Stimulated activated CD8-positive, alpha-beta memory T cell treated with anti-CD3 and anti-CD28 coated beads, Interleukin-7, amount 100 ng/mL, for 48 hours (primary cell): Measurements from ENCODE around the gene CD6.

Source experiments
- DNase-seq, 2 donors: peaks; one replicate each; pipeline ENCODE4 v3.0.0-alpha.2; 2020; ENCODE audit warnings: low read depth in 1 of 2; ENCODE audit errors: extremely low read depth in 1 of 2

CD6 gene

DNA sequence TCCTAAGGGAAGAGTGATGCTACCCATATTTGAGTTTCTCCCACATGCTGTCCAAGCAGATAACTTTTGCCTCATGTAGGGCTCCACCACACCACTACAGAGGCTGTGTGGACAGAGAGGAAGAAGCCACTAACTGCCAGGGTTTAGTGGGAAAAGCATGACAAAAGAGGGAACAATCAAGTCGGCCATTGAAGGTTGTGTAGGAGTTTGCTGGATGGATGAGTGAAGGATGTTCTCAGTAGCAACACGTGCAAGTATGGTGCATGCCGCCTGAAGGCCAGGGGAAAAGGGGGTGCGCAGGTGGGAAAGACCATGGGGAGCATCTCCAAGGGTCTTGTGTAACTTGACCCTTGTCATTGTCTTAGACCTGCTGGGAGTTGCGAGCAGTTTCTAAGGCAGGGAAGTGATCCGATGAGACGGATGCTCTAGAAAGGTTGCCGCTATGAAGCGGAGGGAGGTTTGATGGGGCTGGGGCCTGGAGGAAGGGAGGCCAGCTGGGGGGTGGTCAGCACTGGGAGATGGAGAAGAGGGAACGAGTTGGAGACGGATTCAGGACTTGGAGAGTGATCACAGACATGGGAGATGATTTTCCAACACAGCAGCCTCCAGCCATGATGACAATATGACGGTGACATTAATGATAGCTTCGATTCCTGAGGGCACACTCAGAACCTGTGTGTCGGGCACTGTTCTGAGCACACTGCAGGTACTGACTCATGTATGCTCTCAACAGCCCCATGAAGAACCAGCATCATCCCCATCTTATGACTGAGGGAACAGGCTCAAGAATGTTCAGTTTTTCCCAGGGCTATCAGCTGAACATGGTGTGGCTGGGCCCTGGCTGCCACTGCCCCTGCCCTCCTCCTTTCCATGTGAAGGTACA, 53.7 kb downstream of the CD6 start:
- DNase-seq: no peak

DNA sequence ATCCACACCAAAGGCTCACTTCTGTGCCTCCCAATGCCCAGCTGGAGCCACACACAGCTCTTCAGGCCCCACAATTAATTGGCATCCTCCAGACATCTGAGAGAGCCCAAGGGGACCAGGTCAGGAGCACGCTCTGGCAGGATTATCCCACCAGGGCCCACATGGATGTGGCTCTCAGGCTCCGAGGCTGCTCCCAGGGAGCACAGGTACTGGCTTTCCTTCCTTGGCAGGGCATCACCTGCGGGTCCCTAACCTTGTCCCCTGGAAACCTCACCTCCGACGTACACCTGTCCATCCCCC, 54.3 kb downstream of the CD6 start:
- DNase-seq: no peak

DNA sequence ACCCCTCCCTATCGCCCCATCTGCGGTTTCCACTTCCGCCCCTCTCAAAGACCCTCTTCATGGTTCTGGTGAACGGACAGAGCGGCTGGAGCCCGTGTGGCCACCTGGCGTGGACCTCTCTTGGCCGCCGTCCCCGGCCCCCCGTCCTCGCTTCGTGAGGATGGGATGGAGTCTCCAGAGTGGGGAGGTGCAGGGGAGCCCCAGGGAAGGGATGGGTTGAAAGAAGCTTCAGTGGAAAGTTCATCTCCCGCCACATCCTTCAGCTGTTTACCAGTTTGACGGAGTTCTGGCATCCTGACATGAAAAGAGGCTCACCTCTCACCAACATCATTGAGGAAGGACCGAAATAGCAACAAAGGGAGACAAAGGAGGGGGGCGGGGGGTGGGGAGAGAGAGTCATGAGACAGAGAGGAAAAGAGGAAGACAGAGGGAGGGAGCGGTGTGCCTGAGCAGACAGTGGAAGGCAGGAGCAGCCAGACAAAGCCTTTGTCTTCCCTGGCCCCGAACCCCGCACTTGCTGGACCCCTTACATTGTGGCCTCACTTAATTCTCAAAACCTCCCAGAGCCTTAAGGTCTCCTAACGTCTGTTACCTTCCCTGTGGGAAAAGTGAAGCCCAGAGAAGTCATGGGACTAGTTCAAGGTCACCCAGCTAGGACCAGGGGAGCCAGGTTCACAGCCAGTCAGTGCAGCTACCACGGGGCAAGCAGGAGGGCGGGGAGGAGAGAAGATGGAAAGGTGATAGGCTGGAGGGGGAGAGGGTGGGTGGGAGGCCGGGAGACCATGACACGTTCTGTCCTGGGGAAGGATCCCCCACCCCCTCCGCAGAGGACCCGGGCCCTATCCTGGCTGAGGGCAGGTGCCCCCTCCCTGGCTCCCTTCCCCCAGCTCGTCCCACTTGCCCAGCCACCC, 54.9 kb downstream of the CD6 start:
- no peak for DNase-seq

DNA sequence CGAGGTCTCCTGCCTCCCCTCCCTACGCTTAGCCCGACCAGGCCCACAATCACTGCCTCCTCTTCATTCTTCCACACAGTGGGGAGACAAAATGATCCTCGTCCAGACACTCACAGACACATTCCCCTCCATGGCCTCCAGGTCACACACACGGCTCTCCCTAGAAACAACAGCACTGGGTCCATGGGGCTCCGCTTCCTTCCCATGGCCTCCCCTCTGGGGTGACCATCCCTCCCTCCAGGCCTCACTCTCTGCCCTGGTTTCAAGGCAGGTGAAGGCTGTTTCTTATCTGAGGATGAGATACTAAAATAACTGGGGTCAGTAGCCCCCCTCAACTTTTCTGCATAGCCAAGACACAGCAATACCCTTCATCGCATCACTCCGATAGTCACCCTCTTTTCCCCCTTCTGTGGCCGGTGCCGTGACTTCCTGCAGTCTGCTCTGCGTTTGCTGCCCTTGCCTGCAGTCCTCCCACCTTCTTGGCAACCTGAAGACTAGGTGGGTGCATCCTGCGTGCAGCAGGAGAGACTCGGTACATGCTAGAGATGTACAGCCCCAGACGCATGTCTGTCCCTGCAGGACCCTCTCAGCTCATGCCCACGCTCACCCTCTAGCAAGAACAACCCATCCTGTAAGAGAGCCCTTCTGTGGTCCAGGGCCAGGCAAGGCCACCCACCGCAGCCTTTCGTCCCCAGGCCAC, 55.8 kb downstream of the CD6 start:
- no peak for DNase-seq

DNA sequence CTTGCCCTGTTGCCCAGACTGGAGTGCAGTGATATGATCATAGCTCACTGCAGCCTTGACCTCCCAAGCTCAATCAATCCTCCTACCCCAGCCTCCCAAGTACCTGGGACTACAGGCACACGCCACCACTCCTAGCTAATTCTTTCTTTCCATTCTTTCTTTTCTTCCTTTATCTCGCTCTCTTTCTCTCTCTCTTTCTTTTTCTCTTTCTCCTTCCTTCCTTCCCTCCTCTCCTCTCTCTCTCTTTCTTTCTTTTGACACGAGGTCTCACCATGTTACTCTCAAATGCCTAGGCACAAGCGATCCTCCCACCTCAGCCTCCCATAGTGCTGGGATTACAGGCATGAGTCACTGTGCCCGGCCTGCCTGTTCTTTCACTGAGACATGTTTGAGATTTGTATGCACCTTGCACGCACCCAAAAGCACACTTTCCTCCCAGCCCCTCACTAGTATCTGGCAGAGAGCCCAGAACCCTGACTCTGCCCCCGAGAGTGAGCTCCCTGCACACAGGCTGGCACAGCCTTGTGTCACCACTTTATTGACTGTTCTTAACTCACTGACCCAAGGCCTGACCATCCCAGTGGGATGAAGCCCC, 56.8 kb downstream of the CD6 start:
- DNase-seq: peak in 1 of 2 donors; percentile 66

DNA sequence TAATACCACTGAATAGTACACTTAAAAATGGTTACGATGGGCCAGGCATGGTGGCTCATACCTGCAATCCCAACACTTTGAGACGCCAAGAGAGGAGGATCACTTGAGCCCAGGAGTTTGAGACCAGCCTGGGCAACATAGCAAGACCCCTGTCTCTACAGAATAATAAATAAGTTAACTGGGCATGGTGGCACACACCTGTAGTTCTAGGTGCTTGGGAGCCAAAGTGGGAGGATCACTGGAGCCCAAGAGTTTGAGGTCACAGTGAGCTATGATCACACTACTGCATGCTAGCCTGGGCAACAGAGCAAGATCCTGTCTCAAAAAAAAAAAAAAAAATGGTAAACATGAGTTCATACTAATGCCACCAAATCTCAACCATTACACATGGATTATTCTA, 61.3 kb downstream of the CD6 start:
- no peak for DNase-seq

DNA sequence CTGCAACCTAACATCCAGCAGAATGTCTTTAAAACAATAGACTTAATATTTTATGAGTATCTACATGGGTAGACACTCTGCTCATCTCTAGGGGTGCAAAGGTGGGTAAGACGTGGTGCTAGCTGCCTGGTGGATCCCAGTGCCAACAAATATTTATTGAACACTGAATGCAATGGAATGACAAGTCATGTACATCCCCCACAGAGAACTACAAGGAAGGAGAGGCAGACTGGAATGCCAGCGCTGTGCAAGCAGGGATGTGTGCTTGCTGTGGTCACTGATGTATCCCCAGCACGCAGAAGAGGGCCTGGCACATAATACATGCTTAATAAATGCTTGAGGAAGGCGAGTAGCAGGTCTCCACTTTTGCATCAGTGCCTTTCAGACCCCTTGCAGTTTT, 61.9 kb downstream of the CD6 start:
- no peak for DNase-seq

DNA sequence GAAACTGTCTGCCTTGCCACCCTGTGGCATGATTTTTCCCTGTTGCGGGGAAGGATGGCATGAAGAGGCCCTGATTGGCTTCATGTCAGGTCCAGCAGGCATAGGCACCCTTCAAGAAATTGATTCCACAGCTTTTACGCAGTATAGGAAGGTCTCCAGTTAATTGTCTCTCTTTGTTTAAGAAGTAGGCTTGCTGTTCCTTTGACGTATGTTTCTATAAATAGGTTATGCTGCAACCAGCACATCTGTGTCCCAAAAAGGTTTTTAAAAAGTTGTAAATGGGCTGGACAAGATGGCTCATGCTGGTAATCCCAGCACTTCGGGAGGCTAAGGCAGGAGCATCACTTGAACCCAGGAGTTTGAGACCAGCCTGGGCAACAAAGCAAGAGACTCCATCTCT, 62.6 kb downstream of the CD6 start:
- DNase-seq: no peak

DNA sequence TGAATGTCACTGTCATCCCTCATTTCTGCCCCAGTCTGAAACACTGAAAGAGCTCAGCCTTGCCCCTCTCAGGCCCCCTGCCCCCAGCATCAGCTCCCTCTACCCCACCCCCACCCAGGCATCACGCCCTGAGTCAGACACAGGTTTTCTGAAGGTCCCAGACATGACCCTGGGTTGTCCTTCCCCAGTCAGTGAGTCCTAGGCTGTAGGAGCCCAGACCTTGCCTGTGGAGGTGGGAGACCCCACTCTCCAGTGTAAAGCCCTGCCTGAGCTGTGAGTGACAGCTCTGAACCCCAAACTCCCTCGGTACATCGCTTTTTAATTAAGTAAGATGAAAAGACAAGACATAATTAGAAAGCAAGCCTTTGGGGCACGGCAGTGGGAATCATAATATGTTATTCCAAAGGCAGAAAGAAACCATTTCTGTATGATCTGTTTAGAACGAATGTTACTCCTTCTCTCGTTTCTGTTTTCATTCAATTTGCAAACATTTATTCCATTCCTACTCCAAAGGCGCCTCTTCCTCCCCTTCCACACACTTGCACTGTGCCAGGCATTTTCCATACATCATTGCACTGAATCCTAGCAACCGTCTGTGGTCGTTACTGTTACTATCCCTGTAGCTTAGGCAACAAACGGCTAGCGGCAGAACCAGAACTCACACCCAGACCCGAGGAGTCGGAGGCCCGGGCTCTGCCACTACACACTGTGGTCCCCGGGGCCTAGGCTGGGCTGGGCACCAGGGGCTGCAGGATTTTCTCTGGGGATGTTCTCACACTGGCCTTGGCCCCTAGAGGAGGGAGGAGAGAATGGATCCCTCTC, 63.4 kb downstream of the CD6 start:
- DNase-seq: no peak

DNA sequence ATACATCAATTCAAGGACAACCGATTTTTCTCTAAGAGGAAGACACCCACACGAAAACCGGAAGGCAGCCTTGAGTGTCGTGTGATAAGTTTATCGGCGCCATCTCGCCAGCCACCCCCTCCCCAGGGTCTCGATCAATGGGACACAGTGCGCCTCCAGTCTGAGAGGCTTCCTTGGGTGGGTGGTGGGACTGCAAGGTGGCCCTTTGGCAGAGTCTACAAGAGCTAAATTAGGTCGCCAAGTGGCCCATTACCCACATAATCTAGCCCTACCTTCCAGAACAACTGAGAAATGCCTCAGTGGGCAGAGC, 64.0 kb downstream of the CD6 start:
- DNase-seq: no peak

DNA sequence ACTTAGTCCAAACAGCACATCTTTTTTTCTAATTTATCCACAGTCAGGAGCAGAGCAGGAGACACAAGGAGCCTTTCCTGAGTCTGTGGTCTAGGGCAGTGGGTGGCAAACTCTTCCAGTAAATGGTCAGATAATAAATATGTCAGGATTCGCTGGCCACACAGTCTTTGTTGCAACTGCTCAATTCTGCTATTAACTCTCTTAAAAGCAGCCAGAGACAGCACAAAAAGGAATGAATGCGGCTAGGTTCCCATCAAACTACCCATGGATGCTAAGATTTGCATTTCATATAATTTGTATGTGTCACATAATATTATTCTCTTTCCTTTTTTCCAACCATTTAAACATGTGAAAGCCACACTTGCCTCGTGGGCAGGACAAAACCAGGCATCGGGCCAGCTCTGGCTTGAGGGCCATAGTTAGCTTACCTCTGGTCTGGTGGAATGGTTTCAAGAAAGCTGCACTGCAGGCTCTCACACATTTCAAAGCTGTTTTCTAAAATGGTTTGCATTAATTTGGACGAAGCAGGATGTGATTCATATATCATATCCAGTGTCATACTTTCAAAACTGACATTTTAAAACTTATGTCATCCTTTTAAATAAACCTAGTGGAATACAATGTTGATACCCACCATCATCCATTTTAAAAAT, 66.1 kb downstream of the CD6 start:
- DNase-seq: no peak

DNA sequence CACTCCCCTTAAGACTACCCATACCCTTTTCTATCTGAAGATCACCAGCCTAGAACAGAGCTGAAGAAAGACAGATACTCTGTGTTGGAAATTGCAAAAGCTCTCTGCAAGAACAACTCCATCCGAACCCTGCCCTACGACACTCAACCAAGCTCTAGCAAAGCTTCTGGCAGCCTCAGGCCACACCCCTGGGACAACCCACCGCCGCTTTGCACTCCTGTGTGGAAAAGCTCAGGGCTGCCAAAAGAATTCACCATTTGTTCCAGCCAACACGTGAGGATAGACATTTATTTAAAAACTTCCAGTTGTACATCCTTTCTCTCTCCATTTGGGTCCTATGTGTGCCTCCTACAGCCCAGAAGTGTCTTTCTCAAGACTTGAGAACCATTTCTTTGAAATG, 68.4 kb downstream of the CD6 start:
- DNase-seq: no peak

DNA sequence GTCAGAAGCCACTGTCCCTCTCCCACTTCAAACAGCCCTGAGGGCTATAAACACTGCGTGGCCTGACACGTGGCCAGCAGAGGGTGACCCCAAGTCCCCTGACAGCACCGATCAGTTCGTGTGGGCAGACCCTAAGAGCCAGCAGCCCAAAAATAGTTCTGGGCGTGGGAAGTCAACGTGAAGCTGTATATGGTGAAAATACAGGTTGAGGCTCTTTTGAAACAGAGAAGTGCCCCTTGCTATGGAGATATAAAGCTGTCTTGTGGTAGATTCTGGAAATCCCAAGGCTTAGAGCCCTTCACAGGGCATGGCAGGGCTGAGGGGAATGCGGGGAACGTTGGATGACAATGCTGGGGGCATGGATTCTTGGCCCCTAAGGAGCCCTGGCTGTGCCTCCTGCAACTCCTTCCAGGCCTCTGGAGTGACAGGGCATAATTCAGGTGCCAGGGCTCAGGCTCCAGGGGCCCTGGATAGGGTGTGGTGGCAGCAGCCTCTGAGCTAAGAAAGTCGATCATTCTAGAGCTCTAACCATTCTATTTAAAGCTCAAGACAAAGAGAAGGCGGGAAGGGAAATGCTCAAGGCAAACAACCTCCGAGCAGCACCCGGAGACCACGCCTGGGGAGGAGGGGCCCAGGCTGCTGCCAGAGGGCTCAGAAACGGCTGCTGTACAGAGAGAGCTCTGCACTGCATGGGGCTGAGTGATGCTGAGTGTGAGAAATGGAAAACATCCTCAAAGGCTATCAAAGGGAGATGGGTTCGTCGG, 70.5 kb downstream of the CD6 start:
- DNase-seq: peak in 1 of 2 donors; percentile 63

DNA sequence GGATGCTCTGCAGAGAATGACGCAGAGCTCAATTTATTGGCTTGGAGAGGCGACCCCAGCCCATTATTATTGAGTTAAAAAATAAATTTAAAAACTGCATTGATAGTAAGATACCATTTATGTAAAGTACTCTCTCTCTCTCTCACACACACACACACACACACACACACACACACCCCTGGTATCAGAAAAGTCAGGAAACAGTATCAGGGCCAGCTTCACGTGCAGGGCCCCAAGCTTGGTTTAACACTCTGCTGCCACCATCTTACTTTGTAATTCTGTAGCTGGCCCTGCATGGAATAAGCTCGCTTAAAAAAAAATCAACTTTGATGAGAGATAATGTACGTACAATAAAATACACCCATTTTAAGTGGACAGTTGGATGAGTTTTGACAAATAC, 71.1 kb downstream of the CD6 start:
- no peak for DNase-seq

DNA sequence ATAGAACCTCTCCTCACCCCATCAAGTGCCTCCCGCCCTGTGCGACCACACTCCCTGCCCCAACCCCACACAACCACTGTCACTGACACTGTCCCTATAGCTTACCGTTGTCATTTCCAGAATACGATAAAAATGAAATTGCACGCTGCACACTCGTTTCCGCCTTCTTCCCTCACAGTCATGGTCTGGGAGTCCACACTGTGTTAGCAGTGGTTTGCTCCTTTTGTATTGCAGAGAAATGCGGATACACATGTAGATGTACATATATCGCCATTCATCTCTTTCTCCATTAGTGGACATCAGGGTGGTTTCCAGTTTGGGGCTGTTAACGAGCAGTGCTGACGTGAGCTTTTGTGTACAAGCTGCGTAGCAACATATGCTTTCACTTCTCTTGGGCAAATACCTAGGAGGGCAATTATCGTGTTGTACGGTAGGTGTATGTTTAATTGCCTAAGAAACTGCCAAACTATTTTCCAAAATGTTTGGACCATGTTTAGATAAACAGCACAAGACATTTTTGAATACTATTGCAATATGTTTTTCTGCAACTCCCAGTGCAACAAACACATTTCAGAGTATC, 71.6 kb downstream of the CD6 start:
- DNase-seq: no peak

DNA sequence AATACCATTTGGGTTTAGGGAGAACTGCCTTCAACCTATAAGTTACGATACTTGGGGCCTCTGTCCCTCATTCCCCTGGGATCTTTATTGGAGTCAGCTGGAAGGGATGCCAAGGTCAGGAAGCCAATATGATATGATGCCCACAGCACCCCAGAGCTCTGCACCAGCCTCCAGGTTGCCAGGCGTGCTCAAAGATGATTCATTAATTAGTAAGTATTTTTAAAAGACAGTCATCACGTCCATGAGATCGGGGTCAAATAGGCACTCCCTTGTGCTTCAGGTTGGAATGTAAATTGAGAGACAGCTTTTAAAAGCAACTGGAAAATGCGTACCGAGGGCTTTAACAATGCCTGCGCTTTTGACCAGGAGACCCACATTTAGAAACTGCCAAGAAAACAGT, 73.8 kb downstream of the CD6 start:
- DNase-seq: no peak

DNA sequence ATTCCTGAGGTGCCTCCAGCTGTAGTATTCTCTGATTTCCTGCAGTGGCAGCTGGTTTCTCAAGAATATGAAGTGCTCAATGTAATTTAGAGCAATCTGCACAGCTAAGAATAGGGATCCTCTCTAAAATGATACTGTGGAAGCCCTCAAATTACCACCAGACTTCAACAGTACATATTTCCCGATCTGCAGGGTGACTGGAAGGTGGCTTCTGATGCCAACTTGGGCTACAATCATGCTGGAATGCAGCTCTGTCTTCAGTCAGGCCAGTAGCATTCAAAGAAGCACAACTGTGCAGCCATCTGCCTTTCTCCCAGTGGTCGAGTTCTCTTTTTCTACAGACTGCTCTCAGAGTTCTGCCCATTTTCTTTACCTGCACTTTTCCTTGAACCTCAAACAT, 75.4 kb downstream of the CD6 start:
- no peak for DNase-seq

DNA sequence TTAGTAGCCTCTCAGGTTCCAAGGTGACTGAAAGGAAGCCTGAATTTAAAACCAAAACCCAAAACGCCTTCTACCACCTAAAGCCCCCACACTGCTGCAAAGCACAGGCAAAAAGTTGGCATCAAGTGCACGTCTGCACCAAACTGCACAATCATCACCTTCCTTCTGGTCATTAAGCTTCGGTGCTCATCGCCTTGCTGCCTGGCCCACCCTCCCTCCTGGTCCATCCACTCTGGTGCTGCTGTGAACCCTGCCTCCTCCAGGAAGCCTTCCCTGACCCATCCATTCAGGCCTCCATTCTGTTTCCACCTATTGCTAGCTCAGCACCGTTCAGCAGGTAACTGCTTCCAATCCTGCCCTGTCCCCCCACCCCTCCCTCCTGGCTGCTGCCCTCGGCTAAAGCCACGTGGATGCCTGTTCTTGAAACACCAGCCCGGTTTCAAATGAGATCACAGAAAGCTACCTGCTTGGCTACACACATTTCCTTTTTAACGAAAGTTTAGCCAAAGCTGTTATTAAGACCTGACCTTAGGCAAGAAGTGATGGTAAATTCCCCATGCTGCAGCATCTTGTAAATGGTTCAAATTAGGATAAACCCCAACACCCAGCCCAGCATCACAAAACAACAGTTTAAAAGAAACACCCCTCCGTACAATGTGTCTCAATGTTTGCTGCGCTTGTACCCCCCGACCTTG, 77.0 kb downstream of the CD6 start:
- DNase-seq: no peak

DNA sequence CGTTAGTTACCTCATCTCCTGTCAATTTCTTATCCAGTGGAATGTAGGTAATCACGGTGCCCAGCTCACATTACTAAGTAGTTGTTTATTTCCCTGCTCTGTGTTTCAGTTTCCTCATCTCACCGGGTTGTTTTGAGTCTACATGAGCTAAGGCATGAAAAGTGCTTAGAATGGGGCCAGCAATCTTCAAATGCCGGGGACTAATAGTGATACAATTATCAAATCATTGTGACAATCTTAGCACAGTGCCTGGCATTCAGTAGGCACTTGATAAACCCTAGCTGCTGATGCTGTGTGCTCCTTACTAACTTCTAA, 77.5 kb downstream of the CD6 start:
- DNase-seq: no peak
